ENCODE measurements around the gene HSPB2. TPM values are rescaled to one million over a fixed set of nuclear protein-coding genes. Genes with fewer than 3 reads are reported as not detected.

HSPB2 gene
- total and polyA plus RNA-seq, 2 of the 4 experiments (the other 2 are of a cell fraction) = 0.18 to 0.55 TPM

DNA sequence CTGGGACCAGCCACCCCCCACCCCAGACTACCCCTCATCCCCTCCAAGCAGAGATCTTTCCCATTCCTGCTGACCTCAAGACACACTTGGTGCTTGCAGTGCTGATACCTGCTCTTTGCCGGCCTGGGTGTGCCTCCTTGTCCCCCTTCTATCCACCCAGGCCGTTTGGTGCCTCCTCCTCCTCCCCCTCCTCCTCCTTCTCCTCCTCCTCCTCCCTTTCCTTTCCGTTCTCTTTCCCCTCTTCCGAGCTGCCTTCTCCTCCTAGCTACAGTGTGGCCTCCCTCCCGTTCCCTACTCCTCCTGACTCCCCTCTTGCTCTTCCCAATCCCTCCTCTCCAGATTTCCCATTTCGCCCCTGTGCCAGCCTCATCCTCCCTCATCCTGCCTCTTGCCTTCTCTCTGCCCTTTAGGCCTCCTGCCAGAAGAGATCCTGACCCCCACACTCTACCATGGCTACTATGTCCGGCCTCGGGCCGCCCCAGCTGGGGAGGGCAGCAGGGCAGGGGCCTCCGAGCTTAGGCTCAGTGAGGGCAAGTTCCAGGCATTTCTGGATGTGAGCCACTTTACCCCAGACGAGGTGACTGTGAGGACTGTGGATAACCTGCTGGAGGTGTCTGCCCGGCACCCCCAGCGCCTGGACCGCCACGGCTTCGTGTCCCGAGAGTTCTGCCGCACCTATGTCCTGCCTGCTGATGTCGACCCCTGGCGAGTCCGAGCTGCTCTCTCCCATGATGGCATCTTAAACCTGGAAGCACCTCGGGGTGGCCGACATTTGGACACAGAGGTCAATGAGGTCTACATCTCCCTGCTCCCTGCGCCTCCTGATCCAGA lies 712 bp downstream of the HSPB2 start:
- POLR2A ChIA-PET (ENCODE audit: unreplicated experiment) = no interaction called here
- H3K23ac ChIP-seq (ENCODE audit: low read depth, low read length) = peak overlapping the region; percentile 76; the same call in 1 of the 2 replicates

More for the DNA sequence above, 712 bp downstream of the HSPB2 start:
- H4K8ac ChIP-seq (ENCODE audit: low read depth in 2 of 2, low read length in 2 of 2) = peak overlapping the region; percentile 93 to 95; a peak in 3 of 4 replicates
- in situ Hi-C loops (cut with MboI; ENCODE audit: low sequenced_read_pairs) (no loop called here), intact Hi-C loops (cut with micrococcal nuclease) (no loop called here), dilution Hi-C loops (cut with HindIII; ENCODE audit: low sequenced_read_pairs, unreplicated experiment) (no loop called here)
- H3K27me3 ChIP-seq (ENCODE audit: control insufficient read depth, insufficient read depth, low read length) = no peaks in the 10 kb centered on the region
- DNase-seq = no peak
- 76% methylated on average over 9 of the region's 24 CpGs; no CpG with 5 or more reads in 1 of the 2 experiments for WGBS, 2 experiments (ENCODE audit: extremely low coverage in 2 of 2, insufficient read length in 1 of 2)
- peak overlapping the region; percentile 81 for H2BK20ac ChIP-seq (ENCODE audit: low read depth, low read length)
- peak overlapping the region; percentile 95; the same call in 2 of the 3 replicates for H2BK15ac ChIP-seq (ENCODE audit: low read depth, low read length)
- peak overlapping the region; percentile 94 for H2AK5ac ChIP-seq (ENCODE audit: low read depth, low read length)
- peaks cover 18% of the 10 kb centered on the region for H3K9me1 ChIP-seq (ENCODE audit: insufficient read depth, low read length)
- H3K4me2 ChIP-seq (ENCODE audit: low read depth, low read length) = peak overlapping the region; percentile 43; the same call in 1 of the 2 replicates
- peaks cover 0 to 15% of the 10 kb centered on the region in 2 experiments; a peak in 2 of 4 replicates for H3K79me1 ChIP-seq (ENCODE audit: low read depth in 1 of 2, low read length in 2 of 2)
- H3K4me3 ChIP-seq (ENCODE audit: insufficient read depth, low read depth, low read length) = no peak overlapping the region
- peaks cover 36% of the 10 kb centered on the region for H3K4me1 ChIP-seq (ENCODE audit: control insufficient read depth, insufficient read depth, low read length)
- H3K14ac ChIP-seq (replicated peaks; ENCODE audit: low read depth, low read length) = peak overlapping the region; percentile 75
- peak overlapping the region; percentile 90 for H2BK120ac ChIP-seq (ENCODE audit: low read depth, low read length)
- peak overlapping the region; percentile 88 for H2AFZ ChIP-seq (replicated peaks; ENCODE audit: low read length, poor library complexity)
- H3K27ac ChIP-seq (ENCODE audit: insufficient read depth, low read length) = peak overlapping the region; percentile 78
- peak overlapping the region; percentile 95 for H4K5ac ChIP-seq (ENCODE audit: low read depth, low read length)
- no peaks in the 10 kb centered on the region for H4K20me1 ChIP-seq (ENCODE audit: insufficient read depth, low read length)
- CTCF ChIA-PET = no interaction called here
- peak overlapping the region; percentile 39 for H3K9ac ChIP-seq (ENCODE audit: low read depth, low read length)
- peak overlapping the region; percentile 72 for H3K18ac ChIP-seq (ENCODE audit: low read depth, low read length)
- H3K9me3 ChIP-seq (ENCODE audit: control insufficient read depth, insufficient read depth, low read length) = no peaks in the 10 kb centered on the region
- no peak overlapping the region; the same call in 1 of the 2 replicates for H3K56ac ChIP-seq (ENCODE audit: extremely low read depth, insufficient read depth, low read length)
- H2AK9ac ChIP-seq (replicated peaks; ENCODE audit: low read depth, low read length, poor library complexity) = peak overlapping the region; percentile 80
- peak overlapping the region; percentile 65 for H2BK5ac ChIP-seq (ENCODE audit: low read depth, low read length, poor library complexity, severe bottlenecking)
- TF ChIP-seq RFX5 (IDR thresholded peaks at IDR 0.05; ENCODE audit: low read depth, low read length) (no peak), RAD21 (IDR thresholded peaks at IDR 0.05; ENCODE audit: low read length) (no peak)
- no TSS peak for BruUV-seq (replicated peaks)
- ATAC-seq (ENCODE audit: low read depth) = no peak
- H3K36me3 ChIP-seq (ENCODE audit: control insufficient read depth, insufficient read depth, low read length) = no peaks in the 10 kb centered on the region
- peak overlapping the region; percentile 94 for H3K4ac ChIP-seq (ENCODE audit: low read depth, low read length)
- H4K91ac ChIP-seq (ENCODE audit: insufficient read depth, low read depth, low read length) = peak overlapping the region; percentile 92

Data from IMR-90 (cell line).